Osteoblast (primary cell): ENCODE results near the gene SGPP2. TPM values are rescaled to one million over a fixed set of nuclear protein-coding genes. Genes with fewer than 3 reads are reported as not detected.

Source experiments
- DNase-seq: peaks from one replicate; pipeline ENCODE4 v3.0.0; 2011; ENCODE audit warnings: low spot score, mixed read lengths; ENCODE audit not compliant: insufficient read length; ENCODE audit errors: missing footprints
- H2AFZ ChIP-seq: 2 replicates; pipeline ENCODE4 v1.6.0; 2011; ENCODE audit warnings: mild to moderate bottlenecking, low read length
- H3K27ac ChIP-seq: 2 replicates; pipeline ENCODE4 v1.5.1; 2011; ENCODE audit warnings: mild to moderate bottlenecking, low read depth, low read length, moderate library complexity
- H3K27me3 ChIP-seq: 2 replicates; pipeline ENCODE4 v1.6.0; 2012; ENCODE audit warnings: mild to moderate bottlenecking, control low read depth, inconsistent platforms, low read length, moderate library complexity; ENCODE audit not compliant: insufficient read depth
- H3K36me3 ChIP-seq: 2 replicates; pipeline ENCODE4 v1.5.1; 2011; ENCODE audit warnings: mild to moderate bottlenecking, low read length, control low read depth, moderate library complexity; ENCODE audit not compliant: insufficient read depth
- H3K4me1 ChIP-seq: 2 replicates; pipeline ENCODE4 v1.5.1; 2011; ENCODE audit warnings: mild to moderate bottlenecking, low read length, control low read depth, moderate library complexity; ENCODE audit not compliant: insufficient read depth
- H3K4me2 ChIP-seq: 2 replicates; pipeline ENCODE4 v1.6.0; 2011; ENCODE audit warnings: mild to moderate bottlenecking, low read length; ENCODE audit not compliant: insufficient read depth
- H3K4me3 ChIP-seq: fragments of 200-600 bp; sonication (generic); 3 replicates; pipeline ENCODE4 v1.5.1; 2012; ENCODE audit warnings: mild to moderate bottlenecking, low read length, inconsistent platforms; ENCODE audit not compliant: insufficient read depth
- H3K79me2 ChIP-seq: 2 replicates; pipeline ENCODE4 v1.6.0; 2012; ENCODE audit warnings: mild to moderate bottlenecking, low read length, control low read depth, inconsistent platforms; ENCODE audit not compliant: insufficient read depth
- H3K9me3 ChIP-seq: 2 replicates; pipeline ENCODE4 v1.5.1; 2011; ENCODE audit warnings: low read depth, low read length, control low read depth
- H4K20me1 ChIP-seq: 2 replicates; pipeline ENCODE4 v1.6.0; 2012; ENCODE audit warnings: mild to moderate bottlenecking, low read length, control low read depth; ENCODE audit not compliant: insufficient read depth
- CTCF ChIP-seq: IDR thresholded peaks from 2 replicates; pipeline ENCODE4 v1.5.1; 2011; ENCODE audit warnings: mild to moderate bottlenecking, low read depth, low read length, moderate library complexity; ENCODE audit errors: extremely low read depth
- total RNA-seq: library from RNA; depleted of rRNA; stranded (reverse); fragments of >200 nt; gene quantifications from 2 replicates; pipeline ENCODE4 v1.2.3, GENCODE V29; 2012

The SGPP2 gene
- total RNA-seq, 1 donor: not detected

DNA sequence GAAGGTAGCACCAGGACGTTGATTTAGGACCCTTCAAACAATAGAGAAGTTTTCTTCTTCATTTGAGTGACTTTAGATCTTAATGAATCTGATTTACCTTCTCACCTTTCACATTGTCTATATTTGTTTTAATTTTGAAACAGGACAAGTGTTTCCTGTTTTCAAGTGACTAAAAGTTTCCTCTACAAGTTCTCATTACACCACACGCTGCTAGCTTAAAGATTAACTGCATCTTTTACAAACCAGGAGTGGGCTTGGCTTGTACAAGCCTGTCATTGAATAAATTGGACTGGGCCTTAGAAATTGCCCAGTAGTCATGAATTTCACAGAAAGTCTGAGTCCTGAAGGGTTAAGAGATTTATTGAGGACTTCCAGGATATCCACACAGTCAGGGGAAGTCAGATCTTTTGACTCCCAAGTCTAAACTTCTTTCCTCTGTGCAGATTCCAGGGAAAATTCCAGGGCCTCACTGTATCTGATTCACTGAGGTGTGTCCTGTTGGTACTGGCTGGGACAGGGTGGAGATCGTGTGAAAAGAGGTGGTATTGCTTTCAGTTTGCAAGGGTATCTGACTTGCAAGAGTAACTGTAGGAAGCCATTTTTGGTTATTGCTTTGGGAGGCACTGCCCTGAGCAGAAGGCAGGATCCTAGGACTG lies 3.4 kb downstream of the SGPP2 start:
- no peak for DNase-seq
- no peaks in the 10 kb centered on the region for H3K79me2 ChIP-seq

GRCh38 chr2:222430071-222430470 lies 5.7 kb downstream of the SGPP2 start:
- Histone ChIP-seq H3K36me3 (no peaks in the 10 kb centered on the region), H4K20me1 (no peaks in the 10 kb centered on the region), H3K4me3 (no peak overlapping the region), H3K9me3 (no peaks in the 10 kb centered on the region), H3K27ac (no peak overlapping the region), H3K4me1 (no peaks in the 10 kb centered on the region), H3K79me2 (no peaks in the 10 kb centered on the region), H3K4me2 (no peak overlapping the region), H3K27me3 (peaks cover 10% of the 10 kb centered on the region), H2AFZ (no peak overlapping the region)
- DNase-seq: no peak
- TF ChIP-seq CTCF: no peak

More for the DNA sequence above, 3.4 kb downstream of the SGPP2 start:
- no peaks in the 10 kb centered on the region for H3K4me1 ChIP-seq
- no peak overlapping the region for H3K4me2 ChIP-seq
- no peak overlapping the region for H2AFZ ChIP-seq
- H3K4me3 ChIP-seq: no peak overlapping the region
- no peaks in the 10 kb centered on the region for H4K20me1 ChIP-seq
- TF ChIP-seq CTCF: no peak
- H3K27me3 ChIP-seq: peaks cover 19% of the 10 kb centered on the region
- no peaks in the 10 kb centered on the region for H3K36me3 ChIP-seq
- H3K9me3 ChIP-seq: no peaks in the 10 kb centered on the region
- no peak overlapping the region for H3K27ac ChIP-seq

DNA sequence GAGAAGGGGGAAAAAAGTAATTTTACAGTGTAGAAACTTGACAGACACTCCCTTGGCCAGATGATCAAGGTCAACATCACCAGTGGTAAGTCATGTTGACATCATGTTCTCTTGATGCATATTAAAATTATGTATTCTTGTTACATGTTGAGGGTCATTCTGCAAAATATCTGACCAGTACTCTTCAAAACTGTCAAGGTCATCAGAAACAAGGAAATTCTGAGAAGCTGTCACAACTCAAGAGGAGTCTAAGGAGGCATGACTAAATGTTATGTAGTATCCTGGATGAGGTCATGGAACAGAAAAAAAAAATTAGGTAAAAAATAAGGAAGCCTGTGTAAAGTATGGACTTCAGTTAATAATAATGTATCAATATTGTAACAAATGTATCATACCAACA lies 6.3 kb downstream of the SGPP2 start:
- H3K79me2 ChIP-seq: no peaks in the 10 kb centered on the region
- H3K27ac ChIP-seq: no peak overlapping the region
- DNase-seq: no peak
- no peaks in the 10 kb centered on the region for H3K9me3 ChIP-seq
- H3K27me3 ChIP-seq: peaks cover 4% of the 10 kb centered on the region
- H3K4me2 ChIP-seq: no peak overlapping the region
- H2AFZ ChIP-seq: no peak overlapping the region
- H4K20me1 ChIP-seq: no peaks in the 10 kb centered on the region
- H3K4me1 ChIP-seq: no peaks in the 10 kb centered on the region
- no peaks in the 10 kb centered on the region for H3K36me3 ChIP-seq
- no peak overlapping the region for H3K4me3 ChIP-seq
- TF ChIP-seq CTCF: no peak

DNA sequence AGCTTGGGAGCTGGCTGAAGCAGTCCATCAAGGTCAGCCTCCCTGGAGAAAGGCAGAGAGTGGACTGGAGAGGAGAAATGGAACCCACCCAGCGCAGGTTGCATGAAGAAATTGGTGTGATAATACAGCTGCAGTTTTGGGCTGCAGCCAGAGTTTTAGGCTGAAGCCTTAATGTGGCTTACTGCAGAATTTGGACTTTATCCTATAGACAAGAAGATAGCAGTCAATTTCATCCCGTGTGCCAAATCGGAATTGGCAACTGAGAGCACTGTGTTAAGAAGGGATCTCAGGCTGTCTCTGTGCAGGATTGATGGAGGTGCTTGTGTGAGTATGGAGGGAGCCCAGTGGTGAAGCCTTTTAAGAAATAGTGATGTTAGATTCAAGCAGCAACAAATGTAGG lies 7.5 kb downstream of the SGPP2 start:
- no peaks in the 10 kb centered on the region for H3K9me3 ChIP-seq
- no peak overlapping the region for H3K4me2 ChIP-seq
- H2AFZ ChIP-seq: no peak overlapping the region
- H4K20me1 ChIP-seq: no peaks in the 10 kb centered on the region
- no peak for DNase-seq
- no peaks in the 10 kb centered on the region for H3K36me3 ChIP-seq
- H3K27ac ChIP-seq: no peak overlapping the region
- no peaks in the 10 kb centered on the region for H3K27me3 ChIP-seq
- H3K4me3 ChIP-seq: no peak overlapping the region
- no peaks in the 10 kb centered on the region for H3K79me2 ChIP-seq
- no peaks in the 10 kb centered on the region for H3K4me1 ChIP-seq
- TF ChIP-seq CTCF: no peak
